A673 (cell line): ENCODE results near the gene SLC2A2.

Source experiments
- CTCF ChIP-seq: fragments of 300-800, 200-600 bp; sonication (generic); conservative IDR thresholded peaks from 2 replicates; pipeline ENCODE4 v1.5.1; 2017; ENCODE audit warnings: low read depth, mild to moderate bottlenecking, antibody characterized with exemption, low read length, moderate library complexity, mixed read lengths
- EZH2 ChIP-seq: fragments of 200-600 bp; sonication (generic); IDR thresholded peaks from 2 replicates; pipeline ENCODE4 v1.6.1; 2017; ENCODE audit warnings: borderline replicate concordance, low read depth, mild to moderate bottlenecking, mixed read lengths, antibody characterized with exemption, low read length; ENCODE audit not compliant: poor library complexity, severe bottlenecking

GRCh38 chr3:171023566-171023965 lies 3.0 kb downstream of the SLC2A2 start:
- no peak for TF ChIP-seq CTCF
- TF ChIP-seq EZH2, result no peak
